Duodenal mucosa (tissue), 2 donors: ENCODE data around the gene PCDHGA10.
"Not testable (repeated sequence)": the region's sequence is repeated elsewhere in the genome, so short reads cannot be mapped to it uniquely, and the experiment has no call there.

Experiments used
- H3K27ac ChIP-seq: one replicate; pipeline ENCODE4 v1.7.0; 2013; ENCODE audit warnings: low read depth, low read length
- H3K27me3 ChIP-seq, 2 donors: one replicate each; pipeline ENCODE4 v1.7.0; 2013; ENCODE audit warnings: low read length in 2 of 2, control low read depth in 1 of 2; ENCODE audit not compliant: insufficient read depth in 2 of 2, control insufficient read depth in 1 of 2
- H3K36me3 ChIP-seq, 2 donors: one replicate each; pipeline ENCODE4 v1.7.0; 2013; ENCODE audit warnings: low read length in 2 of 2, control low read depth in 1 of 2; ENCODE audit not compliant: insufficient read depth in 2 of 2, control insufficient read depth in 1 of 2
- H3K4me1 ChIP-seq, 2 donors: one replicate each; pipeline ENCODE4 v1.7.0; 2013; ENCODE audit warnings: low read length in 2 of 2, control low read depth in 1 of 2; ENCODE audit not compliant: insufficient read depth in 2 of 2, control insufficient read depth in 1 of 2
- H3K4me3 ChIP-seq, 2 donors: one replicate each; pipeline ENCODE4 v1.7.0; 2013; ENCODE audit warnings: low read length in 2 of 2, low read depth in 1 of 2
- H3K9ac ChIP-seq, 2 donors: one replicate each; pipeline ENCODE4 v1.7.0; 2013; ENCODE audit warnings: low read length in 2 of 2, low read depth in 1 of 2
- H3K9me3 ChIP-seq, 2 donors: one replicate each; pipeline ENCODE4 v1.7.0; 2013; ENCODE audit warnings: low read length in 2 of 2, control low read depth in 1 of 2; ENCODE audit not compliant: control insufficient read depth in 1 of 2

PCDHGA10 gene

DNA sequence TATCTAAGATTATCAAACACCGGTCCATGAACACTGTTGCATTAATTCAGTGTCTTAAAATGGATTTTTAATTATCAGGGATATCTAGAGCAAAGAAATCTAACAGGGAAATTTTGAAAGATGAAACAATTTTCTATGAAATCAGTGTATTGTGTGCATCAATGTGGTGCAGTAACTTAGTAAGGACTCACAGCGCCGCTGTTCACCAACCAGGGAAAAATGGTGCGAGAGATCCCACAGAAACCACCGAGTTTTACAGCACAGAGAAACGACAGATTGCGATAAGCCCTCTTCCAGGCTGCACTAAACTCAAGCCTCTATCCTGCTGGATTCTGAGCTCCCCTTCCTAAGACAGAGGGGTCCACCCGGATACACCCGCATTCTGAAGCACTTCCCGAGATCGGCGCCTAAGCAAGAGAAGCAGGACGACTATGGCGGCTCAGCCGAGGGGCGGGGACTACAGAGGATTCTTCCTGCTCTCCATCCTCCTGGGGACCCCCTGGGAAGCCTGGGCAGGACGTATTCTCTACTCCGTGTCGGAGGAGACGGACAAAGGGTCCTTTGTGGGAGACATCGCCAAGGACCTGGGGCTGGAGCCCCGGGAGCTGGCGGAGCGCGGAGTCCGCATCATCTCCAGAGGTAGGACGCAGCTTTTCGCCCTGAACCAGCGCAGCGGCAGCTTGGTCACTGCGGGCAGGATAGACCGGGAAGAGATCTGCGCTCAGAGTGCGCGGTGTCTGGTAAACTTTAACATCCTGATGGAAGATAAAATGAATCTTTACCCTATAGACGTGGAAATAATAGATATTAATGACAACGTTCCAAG, 30.1 kb upstream of the PCDHGA10 start, which contains the start of gene PCDHGA7:
Gene PCDHGA7, plus strand, starts transcription at position 274 of the 826 bp plus-strand sequence. Its CDS starts 158 bp downstream, at position 432.
- Histone ChIP-seq H3K36me3 (no peaks in the 10 kb centered on the region), H3K9me3 (peaks cover 11 to 24% of the 10 kb centered on the region in 2 donors), H3K4me1 (no peaks in the 10 kb centered on the region), H3K4me3 (peak within 1 kb of the TSS; percentile 25 to 43), H3K27me3 (peaks cover 0 to 5% of the 10 kb centered on the region in 2 donors), H3K9ac (no peak within 1 kb of the TSS), H3K27ac (no peak within 1 kb of the TSS)

DNA sequence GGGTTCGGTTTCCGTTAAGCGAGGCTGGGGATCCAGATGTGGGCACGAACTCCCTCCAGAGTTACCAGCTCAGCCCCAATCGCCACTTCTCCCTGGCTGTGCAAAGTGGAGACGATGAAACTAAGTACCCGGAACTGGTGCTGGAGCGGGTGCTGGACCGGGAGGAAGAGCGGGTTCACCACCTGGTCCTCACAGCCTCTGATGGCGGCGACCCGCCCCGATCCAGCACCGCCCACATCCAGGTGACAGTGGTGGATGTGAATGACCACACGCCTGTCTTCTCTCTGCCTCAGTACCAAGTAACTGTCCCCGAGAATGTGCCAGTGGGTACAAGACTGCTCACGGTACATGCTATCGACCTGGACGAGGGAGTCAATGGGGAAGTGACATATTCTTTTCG, 29.4 kb upstream of the PCDHGA10 start:
- Histone ChIP-seq H3K9me3 (peaks cover 13 to 27% of the 10 kb centered on the region in 2 donors), H3K9ac (no peak overlapping the region)

DNA sequence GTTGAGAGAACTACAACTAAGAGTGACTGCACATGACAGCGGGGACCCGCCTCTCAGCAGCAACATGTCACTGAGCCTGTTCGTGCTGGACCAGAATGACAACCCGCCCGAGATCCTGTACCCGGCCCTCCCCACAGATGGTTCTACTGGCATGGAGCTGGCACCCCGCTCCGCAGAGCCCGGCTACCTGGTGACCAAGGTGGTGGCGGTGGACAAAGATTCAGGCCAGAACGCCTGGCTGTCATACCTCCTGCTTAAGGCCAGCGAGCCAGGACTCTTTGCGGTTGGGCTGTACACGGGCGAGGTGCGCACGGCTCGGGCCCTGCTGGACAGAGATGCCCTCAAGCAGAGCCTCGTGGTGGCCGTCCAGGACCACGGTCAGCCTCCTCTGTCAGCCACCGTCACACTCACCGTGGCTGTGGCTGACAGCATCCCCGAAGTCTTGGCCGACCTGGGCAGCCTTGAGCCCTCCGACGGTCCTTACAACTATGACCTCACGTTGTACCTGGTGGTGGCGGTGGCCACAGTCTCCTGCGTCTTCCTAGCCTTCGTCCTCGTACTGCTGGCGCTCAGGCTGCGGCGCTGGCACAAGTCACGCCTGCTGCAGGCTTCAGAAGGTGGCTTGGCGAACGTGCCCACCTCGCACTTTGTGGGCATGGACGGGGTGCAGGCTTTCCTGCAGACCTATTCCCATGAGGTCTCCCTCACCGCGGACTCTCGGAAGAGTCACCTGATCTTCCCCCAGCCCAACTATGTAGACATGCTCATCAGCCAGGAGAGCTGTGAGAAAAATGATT, 28.1 kb upstream of the PCDHGA10 start:
- no peak overlapping the region for H3K27ac ChIP-seq
- H3K36me3 ChIP-seq: no peaks in the 10 kb centered on the region
- H3K9me3 ChIP-seq: peaks cover 22 to 38% of the 10 kb centered on the region in 2 donors
- H3K4me1 ChIP-seq: no peaks in the 10 kb centered on the region
- H3K4me3 ChIP-seq: no peak overlapping the region
- H3K27me3 ChIP-seq: peaks cover 0 to 5% of the 10 kb centered on the region in 2 donors
- no peak overlapping the region for H3K9ac ChIP-seq

More for the DNA sequence above, 29.4 kb upstream of the PCDHGA10 start:
- Histone ChIP-seq H3K27ac (no peak overlapping the region), H3K4me1 (no peaks in the 10 kb centered on the region), H3K27me3 (peaks cover 0 to 5% of the 10 kb centered on the region in 2 donors), H3K36me3 (no peaks in the 10 kb centered on the region), H3K4me3 (peak overlapping the region; percentile 23 to 43)

GRCh38 chr5:141387557-141388311, 25.1 kb upstream of the PCDHGA10 start, which contains the start of gene PCDHGB4:
TSS of gene PCDHGB4 (plus strand) at chr5:141387698. CDS start at chr5:141387885, 187 bp downstream.
- not testable (repeated sequence) for H3K27ac ChIP-seq, H3K4me1 ChIP-seq, H3K36me3 ChIP-seq, H3K9ac ChIP-seq, H3K4me3 ChIP-seq, H3K27me3 ChIP-seq
- peaks cover 27 to 41% of the 10 kb centered on the region in 2 donors for H3K9me3 ChIP-seq

DNA sequence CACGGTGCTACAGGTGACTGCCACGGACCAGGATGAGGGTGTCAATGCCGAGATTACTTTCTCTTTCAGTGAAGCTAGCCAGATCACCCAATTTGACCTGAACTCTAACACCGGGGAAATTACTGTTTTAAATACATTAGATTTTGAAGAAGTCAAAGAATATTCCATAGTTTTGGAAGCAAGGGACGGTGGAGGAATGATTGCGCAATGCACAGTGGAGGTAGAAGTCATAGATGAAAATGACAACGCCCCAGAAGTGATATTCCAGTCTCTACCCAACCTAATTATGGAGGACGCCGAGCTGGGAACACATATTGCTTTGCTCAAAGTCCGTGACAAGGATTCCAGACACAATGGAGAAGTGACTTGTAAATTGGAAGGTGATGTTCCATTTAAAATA, 24.1 kb upstream of the PCDHGA10 start:
- Histone ChIP-seq H3K27me3 (peaks cover 0 to 5% of the 10 kb centered on the region in 2 donors), H3K36me3 (no peaks in the 10 kb centered on the region), H3K4me3 (no peak overlapping the region), H3K9me3 (peaks cover 33 to 43% of the 10 kb centered on the region in 2 donors), H3K9ac (no peak overlapping the region), H3K27ac (no peak overlapping the region), H3K4me1 (no peaks in the 10 kb centered on the region)

DNA sequence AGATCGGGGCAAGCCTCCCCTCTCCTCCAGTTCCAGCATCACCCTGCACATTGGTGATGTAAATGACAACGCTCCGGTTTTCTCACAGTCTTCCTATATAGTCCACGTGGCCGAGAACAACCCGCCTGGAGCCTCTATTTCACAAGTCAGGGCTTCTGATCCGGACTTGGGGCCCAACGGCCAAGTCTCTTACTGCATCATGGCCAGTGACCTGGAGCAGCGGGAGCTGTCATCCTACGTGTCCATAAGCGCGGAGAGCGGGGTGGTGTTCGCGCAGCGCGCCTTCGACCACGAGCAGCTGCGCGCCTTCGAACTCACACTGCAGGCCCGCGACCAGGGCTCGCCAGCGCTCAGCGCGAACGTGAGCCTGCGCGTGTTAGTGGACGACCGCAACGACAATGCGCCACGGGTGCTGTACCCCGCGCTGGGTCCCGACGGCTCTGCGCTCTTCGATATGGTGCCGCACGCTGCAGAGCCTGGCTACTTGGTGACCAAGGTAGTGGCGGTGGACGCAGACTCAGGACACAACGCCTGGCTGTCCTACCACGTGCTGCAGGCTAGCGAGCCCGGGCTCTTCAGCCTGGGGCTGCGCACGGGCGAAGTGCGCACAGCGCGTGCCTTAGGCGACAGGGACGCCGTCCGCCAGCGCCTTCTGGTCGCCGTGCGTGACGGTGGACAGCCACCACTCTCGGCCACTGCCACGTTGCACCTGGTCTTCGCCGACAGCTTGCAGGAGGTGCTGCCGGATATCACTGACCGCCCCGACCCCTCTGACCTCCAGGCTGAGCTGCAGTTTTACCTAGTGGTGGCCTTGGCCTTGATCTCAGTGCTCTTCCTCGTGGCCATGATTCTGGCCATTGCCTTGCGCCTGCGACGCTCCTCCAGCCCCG, 23.4 kb upstream of the PCDHGA10 start:
- peaks cover 0 to 5% of the 10 kb centered on the region in 2 donors for H3K27me3 ChIP-seq
- no peaks in the 10 kb centered on the region for H3K4me1 ChIP-seq
- no peak overlapping the region for H3K27ac ChIP-seq
- H3K4me3 ChIP-seq: no peak overlapping the region
- H3K36me3 ChIP-seq: no peaks in the 10 kb centered on the region
- peaks cover 39 to 47% of the 10 kb centered on the region in 2 donors for H3K9me3 ChIP-seq
- H3K9ac ChIP-seq: no peak overlapping the region

DNA sequence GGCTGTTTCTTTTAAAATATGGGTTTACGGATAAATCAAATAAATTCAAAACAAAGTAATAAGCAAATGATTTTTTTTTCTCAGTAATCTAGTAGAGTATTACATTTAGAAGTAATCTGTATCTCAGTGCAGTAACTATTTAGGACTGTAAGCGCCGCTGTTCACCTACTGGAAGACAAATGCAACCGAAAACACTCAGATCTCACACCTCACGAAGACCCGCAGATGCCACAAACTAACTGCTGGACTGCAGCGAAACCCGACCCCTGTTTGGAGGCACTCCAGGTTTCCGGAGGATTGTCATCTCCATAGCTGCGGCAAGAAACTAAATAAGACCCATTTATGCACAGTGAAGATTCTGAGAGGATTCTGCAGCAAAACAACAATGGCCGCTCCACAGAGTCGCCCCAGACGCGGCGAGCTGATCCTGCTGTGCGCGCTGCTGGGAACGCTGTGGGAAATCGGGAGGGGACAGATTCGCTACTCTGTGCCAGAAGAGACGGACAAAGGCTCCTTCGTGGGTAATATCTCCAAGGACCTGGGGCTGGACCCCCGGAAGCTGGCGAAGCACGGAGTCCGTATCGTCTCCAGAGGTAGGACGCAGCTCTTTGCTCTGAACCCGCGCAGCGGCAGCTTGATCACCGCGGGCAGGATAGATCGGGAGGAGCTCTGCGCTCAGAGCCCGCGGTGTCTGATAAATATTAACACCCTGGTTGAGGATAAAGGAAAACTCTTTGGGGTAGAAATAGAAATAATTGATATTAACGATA, 20.2 kb upstream of the PCDHGA10 start, which contains the start of gene PCDHGA8:
Gene PCDHGA8, plus strand, starts transcription at position 205 of the 770 bp plus-strand sequence. Its CDS starts 181 bp downstream, at position 386.
- Histone ChIP-seq H3K27ac (no peak within 1 kb of the TSS), H3K4me1 (no peaks in the 10 kb centered on the region), H3K36me3 (no peaks in the 10 kb centered on the region), H3K9ac (no peak within 1 kb of the TSS), H3K9me3 (peaks cover 36 to 38% of the 10 kb centered on the region in 2 donors), H3K27me3 (no peaks in the 10 kb centered on the region), H3K4me3 (no peak within 1 kb of the TSS)

GRCh38 chr5:141393267-141393666, 19.5 kb upstream of the PCDHGA10 start:
- Histone ChIP-seq H3K27me3 (no peaks in the 10 kb centered on the region), H3K36me3 (no peaks in the 10 kb centered on the region), H3K4me3 (no peak overlapping the region)

More at GRCh38 chr5:141393267-141393666, 19.5 kb upstream of the PCDHGA10 start:
- H3K4me1 ChIP-seq: no peaks in the 10 kb centered on the region
- no peak overlapping the region for H3K27ac ChIP-seq
- H3K9ac ChIP-seq: no peak overlapping the region
- peaks cover 34 to 36% of the 10 kb centered on the region in 2 donors for H3K9me3 ChIP-seq
